Measurements from ENCODE around the gene SLC35F1.

The SLC35F1 gene

DNA sequence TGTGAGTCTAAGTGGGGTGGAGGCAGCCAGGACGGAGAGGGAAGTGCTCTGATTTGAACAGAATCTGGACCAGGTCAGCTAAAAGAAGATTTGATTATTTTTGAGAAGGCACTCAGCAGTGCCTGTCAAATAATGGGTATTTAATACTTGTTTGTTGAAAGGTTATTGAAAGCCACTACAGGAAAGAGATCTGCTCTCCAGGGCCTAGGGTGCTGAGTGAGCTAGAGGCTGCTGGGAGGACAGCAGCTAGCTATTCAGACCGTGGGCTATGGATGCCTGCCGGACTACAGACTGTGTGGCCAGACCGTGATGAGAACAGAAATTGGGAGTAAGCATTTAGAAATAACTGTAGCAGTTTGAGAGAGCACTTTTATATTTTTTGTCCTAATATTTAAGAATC lies 8.8 kb downstream of the SLC35F1 start:
- TF ChIP-seq ZNF274 (IDR thresholded peaks at IDR 0.05; ENCODE audit: low read depth, low read length): no peak

DNA sequence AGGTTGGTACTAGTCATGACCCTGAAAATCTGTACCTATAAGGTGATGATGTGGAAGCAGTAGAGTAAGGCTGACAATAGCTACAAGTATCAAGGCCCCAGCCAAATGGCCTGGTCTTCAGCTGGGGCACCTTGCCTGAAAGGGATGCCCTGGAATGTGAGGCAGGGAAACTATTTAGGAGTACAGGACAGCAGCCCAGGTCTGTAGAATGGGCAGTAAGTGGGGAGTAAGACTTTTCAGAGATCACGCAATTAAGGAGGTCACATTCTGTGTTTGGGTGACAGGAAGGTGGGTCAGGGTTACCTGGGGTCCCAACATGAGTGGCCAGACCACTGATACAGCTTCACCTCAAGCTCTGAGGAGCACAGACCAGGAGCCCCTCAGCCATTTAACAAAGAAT lies 9.4 kb downstream of the SLC35F1 start:
- H3K4me3 ChIP-seq (ENCODE audit: low read length): no peak overlapping the region
- TF ChIP-seq ZNF274 (IDR thresholded peaks at IDR 0.05; ENCODE audit: low read depth, low read length): no peak

More for the DNA sequence above, 8.8 kb downstream of the SLC35F1 start:
- H3K4me3 ChIP-seq (ENCODE audit: low read length): no peak overlapping the region

DNA sequence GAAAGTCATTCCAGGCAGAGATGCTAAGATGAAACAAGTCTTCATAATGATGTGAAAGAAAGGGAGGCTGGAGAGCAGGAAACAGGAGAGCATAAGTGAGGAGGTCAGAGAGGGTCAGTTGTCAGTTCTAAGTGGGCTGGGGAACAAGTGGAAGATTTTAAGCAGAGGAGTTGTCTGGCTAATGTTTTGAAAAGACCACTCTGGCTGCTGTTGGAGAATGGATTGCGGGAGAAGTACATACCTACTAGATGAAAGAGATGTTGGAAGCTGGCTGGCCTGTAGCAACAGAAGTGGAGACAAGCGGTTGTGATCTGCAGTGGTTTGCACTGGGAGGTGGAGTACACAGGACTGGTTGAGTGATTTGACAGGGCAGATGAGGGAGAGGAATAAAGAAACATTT lies 10.1 kb downstream of the SLC35F1 start:
- no peak for TF ChIP-seq ZNF274 (IDR thresholded peaks at IDR 0.05; ENCODE audit: low read depth, low read length)

DNA sequence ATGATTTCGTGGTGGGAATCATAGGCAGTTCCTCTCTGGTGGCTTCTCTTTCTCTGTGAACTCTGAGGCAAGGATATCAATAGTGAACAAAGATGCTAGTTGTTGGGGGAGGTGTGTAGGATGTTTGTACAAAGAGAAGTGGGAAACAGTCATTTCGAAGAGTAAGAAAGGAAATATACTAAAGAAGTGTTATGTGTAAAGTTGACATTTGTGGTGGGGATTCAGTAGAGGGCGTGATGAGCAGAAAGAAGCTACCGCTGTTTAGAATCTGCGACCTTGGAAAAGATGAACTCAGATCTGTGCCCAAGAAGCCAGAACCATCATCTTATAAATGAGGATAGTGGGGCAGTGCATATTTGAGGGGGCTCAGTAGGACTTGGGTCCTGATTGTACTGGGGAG lies 11.4 kb downstream of the SLC35F1 start:
- no peak overlapping the region for H3K4me3 ChIP-seq (ENCODE audit: low read length)
- TF ChIP-seq ZNF274 (IDR thresholded peaks at IDR 0.05; ENCODE audit: low read depth, low read length): no peak

More for the DNA sequence above, 10.1 kb downstream of the SLC35F1 start:
- no peak overlapping the region for H3K4me3 ChIP-seq (ENCODE audit: low read length)

DNA sequence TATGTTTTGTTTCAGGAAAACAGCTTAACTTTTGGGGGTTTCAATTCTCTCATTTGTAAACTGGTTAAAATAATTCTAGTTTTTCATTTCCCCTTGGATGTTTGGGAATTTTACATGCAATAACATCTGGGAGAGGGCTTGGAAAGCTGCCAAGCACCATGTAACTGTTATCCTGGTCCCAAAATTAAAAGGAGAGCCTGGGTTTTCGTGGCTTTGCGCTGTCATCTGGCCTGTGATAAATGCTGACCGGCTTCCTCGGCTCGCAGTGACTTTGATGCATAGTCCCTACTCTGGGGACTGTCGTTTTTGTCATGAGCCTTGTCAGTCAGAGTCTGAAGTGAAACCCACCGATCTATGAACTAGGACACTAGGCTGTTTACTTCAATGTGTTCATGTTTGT lies 12.2 kb downstream of the SLC35F1 start:
- no peak for TF ChIP-seq ZNF274 (IDR thresholded peaks at IDR 0.05; ENCODE audit: low read depth, low read length)
- H3K4me3 ChIP-seq (ENCODE audit: low read length): no peak overlapping the region

DNA sequence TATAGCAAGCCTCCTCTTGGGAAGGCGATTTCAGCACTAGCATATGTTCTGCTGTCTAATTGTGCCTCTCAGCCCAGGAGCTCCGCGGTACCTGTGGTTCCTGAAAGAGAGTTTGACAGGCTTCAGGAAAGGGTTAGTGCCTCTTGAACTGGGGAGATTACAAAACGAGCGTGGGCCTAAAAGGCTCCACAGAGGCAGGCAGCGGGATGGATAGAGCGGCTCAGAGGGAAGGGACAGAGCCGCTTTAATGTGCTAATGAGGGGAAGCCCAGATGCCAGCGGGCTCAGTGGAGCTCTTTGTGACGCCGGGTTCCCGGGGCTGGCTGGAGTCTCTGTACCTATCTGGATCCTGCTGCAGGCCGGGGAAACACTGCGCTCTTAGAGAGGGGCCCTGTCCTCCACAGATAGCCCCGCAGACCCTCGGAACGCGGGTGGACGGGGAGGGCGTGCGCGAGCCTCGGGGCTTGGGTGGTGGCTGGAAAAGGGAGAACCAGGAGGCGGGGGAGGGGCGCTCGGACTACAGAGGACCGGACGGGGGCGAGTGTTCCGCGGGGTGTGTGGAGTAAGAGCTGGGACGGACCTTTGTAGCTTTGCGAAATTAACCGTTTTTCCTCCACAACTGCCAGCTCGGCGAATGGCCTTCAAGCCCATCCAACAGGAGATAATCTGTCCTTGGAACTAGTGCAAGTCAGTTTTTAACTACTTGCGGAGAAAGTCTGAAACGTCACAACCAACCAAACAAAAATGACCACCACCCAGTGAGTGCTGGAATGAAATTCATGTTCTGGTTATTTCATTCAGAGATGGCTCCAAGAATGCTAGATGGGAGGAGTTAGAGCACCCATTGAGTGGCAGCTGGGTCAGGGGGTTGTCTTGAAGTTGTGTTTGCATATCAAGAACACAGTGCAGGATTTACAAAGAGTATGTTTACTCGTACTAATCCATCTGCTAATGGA lies 13.0 kb downstream of the SLC35F1 start:
- TF ChIP-seq ZNF274 (IDR thresholded peaks at IDR 0.05; ENCODE audit: low read depth, low read length): no peak
- no peak overlapping the region for H3K4me3 ChIP-seq (ENCODE audit: low read length)

DNA sequence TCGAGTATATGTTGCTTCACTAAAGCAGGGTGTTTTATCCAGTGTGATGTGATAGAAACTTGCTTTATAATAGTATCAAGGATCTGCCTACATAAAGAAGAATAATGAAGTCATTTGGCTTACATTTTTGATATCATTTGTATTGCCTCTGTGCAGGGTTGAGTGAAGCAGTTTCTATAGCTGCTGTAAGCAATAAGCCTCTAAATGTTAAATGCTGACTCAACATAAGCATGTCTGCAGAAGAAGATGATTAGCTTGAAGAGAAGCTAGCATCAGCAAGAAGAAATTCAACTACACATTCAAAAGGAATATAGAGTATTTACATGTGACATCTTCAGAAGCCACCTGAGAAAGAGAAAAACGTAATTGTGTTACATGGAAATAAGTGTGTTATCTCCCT lies 17.6 kb downstream of the SLC35F1 start:
- H3K4me3 ChIP-seq (ENCODE audit: low read length): no peak overlapping the region
- TF ChIP-seq ZNF274 (IDR thresholded peaks at IDR 0.05; ENCODE audit: low read depth, low read length): no peak

DNA sequence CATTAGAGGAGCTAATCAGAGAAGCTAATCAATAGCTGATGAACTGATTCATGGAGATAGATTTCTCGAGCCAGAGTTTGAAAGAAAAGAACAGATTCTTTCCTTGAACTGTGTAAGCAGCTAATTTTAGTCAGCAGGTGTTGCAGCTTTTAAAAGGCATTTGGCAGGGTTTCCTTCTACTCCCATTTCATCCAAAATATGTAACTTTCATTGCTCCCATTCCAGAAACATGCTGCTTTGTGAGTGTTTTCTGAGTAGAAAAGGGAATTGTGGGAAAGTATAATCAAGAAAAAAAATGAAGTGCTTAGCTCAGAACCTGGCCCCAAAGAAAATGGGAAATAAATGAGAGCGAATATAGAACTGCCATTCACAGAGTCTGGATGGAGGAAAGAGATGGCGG lies 20.8 kb downstream of the SLC35F1 start:
- H3K4me3 ChIP-seq (ENCODE audit: low read length): no peak overlapping the region
- TF ChIP-seq ZNF274 (IDR thresholded peaks at IDR 0.05; ENCODE audit: low read depth, low read length): no peak

DNA sequence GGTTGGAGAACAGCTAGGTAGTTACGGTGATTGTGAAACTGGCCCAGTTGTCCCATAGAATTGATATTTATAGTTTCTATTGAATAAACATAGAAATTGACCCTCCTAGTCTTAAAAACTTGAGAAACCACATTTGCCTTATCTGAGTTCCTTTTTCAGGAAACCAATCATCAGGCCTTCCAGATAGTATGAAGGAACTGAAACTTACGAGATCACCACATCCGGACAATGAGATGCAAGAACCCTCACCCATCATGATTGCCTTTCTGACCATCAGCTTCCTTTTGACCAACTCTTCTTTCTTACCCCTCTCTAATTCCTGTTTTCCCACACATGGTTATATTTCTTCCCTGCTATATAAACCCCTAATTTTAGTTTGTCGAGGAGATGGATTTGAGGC lies 21.8 kb downstream of the SLC35F1 start:
- TF ChIP-seq ZNF274 (IDR thresholded peaks at IDR 0.05; ENCODE audit: low read depth, low read length): no peak
- no peak overlapping the region for H3K4me3 ChIP-seq (ENCODE audit: low read length)

DNA sequence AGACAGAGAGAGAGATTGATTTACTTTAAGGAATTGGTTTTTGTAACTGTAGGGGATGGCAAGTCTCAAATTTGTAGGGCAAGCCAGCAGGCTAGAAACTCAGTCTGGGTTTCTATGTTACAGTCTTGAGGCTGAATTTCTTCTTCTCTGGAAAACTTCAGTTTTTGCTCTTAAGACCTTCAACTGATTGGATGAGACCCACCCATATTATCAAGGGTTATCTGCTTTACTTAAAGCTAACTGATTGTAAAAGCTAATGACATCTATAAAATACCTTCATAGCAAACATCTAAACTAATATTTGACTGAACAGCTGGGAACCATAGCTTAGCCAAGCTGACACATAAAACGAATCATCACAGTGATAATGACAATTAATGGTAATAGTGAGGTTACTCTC lies 22.4 kb downstream of the SLC35F1 start:
- no peak overlapping the region for H3K4me3 ChIP-seq (ENCODE audit: low read length)
- TF ChIP-seq ZNF274 (IDR thresholded peaks at IDR 0.05; ENCODE audit: low read depth, low read length): no peak

DNA sequence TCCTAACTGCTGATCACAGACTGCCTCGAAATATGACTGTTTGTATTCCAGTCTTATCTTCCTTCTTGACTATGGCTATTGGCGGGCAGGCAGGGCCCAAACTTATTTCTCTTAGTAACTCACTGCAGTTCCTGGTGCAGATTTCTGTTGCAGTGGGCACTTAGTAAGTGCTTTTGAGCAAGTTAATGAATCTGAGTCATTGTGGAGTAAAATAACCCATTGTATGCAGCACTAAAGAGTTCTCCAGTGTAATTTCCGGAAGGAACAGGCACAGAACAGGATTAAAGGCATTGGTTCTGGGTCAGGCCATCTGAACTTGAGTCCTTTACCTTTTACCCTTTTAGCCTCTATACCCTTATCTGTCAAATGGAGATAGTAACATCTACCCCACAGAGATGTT lies 23.6 kb downstream of the SLC35F1 start:
- no peak overlapping the region for H3K4me3 ChIP-seq (ENCODE audit: low read length)
- TF ChIP-seq ZNF274 (IDR thresholded peaks at IDR 0.05; ENCODE audit: low read depth, low read length): no peak

DNA sequence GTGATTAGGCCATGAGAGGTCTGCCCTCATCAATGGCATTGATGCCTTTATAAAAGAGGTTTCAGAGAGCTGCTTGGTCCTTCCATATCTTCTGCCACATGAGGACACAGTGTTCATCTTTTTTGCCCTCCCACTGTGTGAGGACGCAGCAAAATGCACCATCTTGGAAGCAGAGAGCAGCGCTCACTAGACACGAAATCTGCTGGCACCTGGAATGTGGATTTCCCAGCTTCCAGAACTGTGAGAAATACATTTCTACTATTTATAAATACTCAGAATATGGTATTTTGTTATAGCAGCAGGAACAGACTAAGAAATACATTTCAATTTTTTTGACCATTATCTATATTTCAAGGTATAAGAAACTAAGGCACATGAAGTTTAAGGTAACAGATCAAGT lies 24.9 kb downstream of the SLC35F1 start:
- TF ChIP-seq ZNF274 (IDR thresholded peaks at IDR 0.05; ENCODE audit: low read depth, low read length): no peak
- H3K4me3 ChIP-seq (ENCODE audit: low read length): no peak overlapping the region

DNA sequence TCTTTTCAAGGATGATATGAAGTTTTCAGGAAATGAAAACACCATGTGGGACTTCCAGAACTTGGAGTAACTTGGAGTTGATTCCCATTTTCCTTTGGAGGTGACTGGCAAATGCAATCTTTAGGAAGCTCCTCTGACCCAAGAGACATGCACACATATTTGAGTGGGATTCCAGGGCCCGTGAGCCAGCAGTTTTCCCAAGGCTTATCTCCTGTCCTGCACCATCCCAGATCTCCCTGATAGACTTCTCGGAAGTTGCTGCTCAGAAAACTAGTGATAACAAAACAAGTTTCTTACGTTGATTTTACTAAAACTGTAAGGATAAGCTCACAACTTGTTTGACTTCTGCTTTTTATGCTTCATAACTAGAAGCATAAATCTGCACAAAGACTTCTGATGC lies 25.6 kb downstream of the SLC35F1 start:
- TF ChIP-seq ZNF274 (IDR thresholded peaks at IDR 0.05; ENCODE audit: low read depth, low read length): no peak
- H3K4me3 ChIP-seq (ENCODE audit: low read length): no peak overlapping the region

DNA sequence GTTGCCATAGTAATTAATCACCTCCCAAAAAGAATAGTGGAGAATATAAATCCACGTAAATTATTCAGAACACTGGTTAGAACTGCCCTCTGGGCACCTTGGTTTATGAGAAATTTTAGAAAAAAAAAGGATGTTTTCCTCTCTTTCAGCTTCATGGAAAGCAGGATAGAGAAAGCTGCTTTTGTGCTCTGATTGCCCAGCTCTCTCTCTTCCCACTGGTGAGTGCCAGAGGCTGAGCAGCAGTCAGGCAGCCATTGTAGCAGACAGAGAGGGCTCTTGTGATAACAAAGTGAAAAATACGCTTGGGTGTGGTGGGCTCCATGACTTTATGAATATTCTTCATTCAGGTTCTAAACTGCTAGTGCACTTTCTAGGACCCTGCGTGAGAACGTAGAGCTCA lies 26.4 kb downstream of the SLC35F1 start:
- H3K4me3 ChIP-seq (ENCODE audit: low read length): no peak overlapping the region
- TF ChIP-seq ZNF274 (IDR thresholded peaks at IDR 0.05; ENCODE audit: low read depth, low read length): no peak

DNA sequence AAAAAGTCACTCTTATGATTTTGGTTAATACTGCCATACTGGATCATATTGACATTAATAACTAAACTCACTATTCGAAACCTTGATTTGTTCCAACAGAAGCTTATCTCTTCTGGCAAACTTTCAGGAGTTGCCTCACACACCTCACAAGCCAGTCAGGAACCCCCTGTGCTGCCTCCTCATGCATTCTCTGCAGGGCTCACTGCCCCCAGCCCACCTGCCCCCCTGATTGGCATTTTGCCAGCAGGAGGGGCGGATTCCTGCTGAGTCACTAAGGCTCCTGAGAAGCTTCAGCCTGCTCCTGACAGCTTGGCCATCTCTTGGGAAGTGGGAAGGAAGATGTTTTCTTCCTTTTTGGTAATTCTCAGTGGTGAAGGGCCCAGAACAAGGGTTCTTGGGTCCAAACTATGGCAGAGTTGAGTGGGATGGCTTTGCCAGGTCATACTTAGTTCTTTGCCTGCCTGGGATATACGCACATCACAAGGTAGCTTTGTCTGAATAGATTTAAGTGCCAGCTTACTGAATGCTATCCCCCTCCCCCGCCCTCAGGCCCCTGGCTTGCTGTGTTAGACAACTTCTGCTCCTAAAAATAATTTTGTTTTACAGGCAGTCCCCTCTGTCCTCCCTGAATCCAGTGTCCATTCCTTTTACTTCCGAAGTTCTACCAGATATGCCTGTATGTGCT lies 31.4 kb downstream of the SLC35F1 start:
- no peak for TF ChIP-seq ZNF274 (IDR thresholded peaks at IDR 0.05; ENCODE audit: low read depth, low read length)
- H3K4me3 ChIP-seq (ENCODE audit: low read length): no peak overlapping the region

Measured in GM08714 (cell line).